ENCODE results near the gene ST7L.

DNA sequence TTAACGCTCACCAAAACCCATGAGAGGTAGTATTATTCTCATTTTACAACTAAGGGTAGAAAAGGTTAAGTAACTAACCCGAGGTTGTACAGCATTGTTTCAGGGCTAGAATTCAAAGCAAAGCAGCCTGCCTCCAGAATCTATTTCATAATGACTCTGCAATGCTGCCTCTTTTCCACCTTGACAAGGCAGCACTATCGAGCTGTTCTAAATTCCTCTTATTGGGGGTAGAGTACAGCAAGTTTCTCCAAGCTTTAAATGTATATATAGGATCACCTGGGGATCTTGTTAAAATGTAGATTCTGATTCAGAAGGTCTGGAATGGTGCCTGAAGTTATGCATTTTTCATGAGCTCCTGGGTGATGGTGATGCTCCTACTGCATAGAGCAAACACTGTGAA, 80.1 kb downstream of the ST7L start:
- TF ChIP-seq POLR2A (IDR thresholded peaks at IDR 0.05): no peak
- TF ChIP-seq, protein P1, sequence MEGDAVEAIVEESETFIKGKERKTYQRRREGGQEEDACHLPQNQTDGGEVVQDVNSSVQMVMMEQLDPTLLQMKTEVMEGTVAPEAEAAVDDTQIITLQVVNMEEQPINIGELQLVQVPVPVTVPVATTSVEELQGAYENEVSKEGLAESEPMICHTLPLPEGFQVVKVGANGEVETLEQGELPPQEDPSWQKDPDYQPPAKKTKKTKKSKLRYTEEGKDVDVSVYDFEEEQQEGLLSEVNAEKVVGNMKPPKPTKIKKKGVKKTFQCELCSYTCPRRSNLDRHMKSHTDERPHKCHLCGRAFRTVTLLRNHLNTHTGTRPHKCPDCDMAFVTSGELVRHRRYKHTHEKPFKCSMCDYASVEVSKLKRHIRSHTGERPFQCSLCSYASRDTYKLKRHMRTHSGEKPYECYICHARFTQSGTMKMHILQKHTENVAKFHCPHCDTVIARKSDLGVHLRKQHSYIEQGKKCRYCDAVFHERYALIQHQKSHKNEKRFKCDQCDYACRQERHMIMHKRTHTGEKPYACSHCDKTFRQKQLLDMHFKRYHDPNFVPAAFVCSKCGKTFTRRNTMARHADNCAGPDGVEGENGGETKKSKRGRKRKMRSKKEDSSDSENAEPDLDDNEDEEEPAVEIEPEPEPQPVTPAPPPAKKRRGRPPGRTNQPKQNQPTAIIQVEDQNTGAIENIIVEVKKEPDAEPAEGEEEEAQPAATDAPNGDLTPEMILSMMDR (IDR thresholded peaks at IDR 0.05): no peak

Measured in testis (tissue), 2 donors.